IMR-90 (cell line): ENCODE measurements around the gene SLC18B1. TPM values are rescaled to one million over a fixed set of nuclear protein-coding genes. Genes with fewer than 3 reads are reported as not detected.

Experiments
- ATAC-seq: fragments of 200-7000 bp; cut with Tn5 transposase; 2 replicates; pipeline ENCODE4 v1.9.1; 2020; ENCODE audit warnings: low read depth, mild to moderate bottlenecking, moderate library complexity
- BruUV-seq: library from RNA; stranded (reverse); fragments of 400-500 nt; replicated peaks from 2 replicates; lab custom pipeline; 2021; lab: Mats Ljungman, UMichigan
- CTCF ChIA-PET: fragments of 300-600 bp; formaldehyde crosslinking; extraction: SDS; loops from one replicate; lab custom pipeline; 2021; ENCODE audit warnings: antibody characterized with exemption; lab: Yijun Ruan, JAX
- POLR2A ChIA-PET: fragments of 300-600 bp; sonication (Branson Sonifier 250); formaldehyde crosslinking; loops from one replicate; lab custom pipeline; 2022; ENCODE audit warnings: antibody characterized with exemption; ENCODE audit not compliant: unreplicated experiment; lab: Charles Lee
- DNase-seq: peaks from one replicate; pipeline ENCODE4 v3.0.0; 2013
- H2AFZ ChIP-seq: replicated peaks from 2 replicates; pipeline ENCODE3; 2013; ENCODE audit warnings: low read length, mild to moderate bottlenecking; ENCODE audit not compliant: poor library complexity
- H2AK5ac ChIP-seq: 2 replicates; pipeline ENCODE4 v1.6.1; 2013; ENCODE audit warnings: low read depth, low read length, inconsistent platforms
- H2AK9ac ChIP-seq: replicated peaks from 2 replicates; pipeline ENCODE3; 2013; ENCODE audit warnings: mild to moderate bottlenecking, low read depth, low read length, moderate library complexity; ENCODE audit not compliant: poor library complexity
- H2BK120ac ChIP-seq: 2 replicates; pipeline ENCODE4 v1.6.1; 2013; ENCODE audit warnings: low read depth, low read length, inconsistent platforms
- H2BK15ac ChIP-seq: 3 replicates; pipeline ENCODE4 v1.6.1; 2013; ENCODE audit warnings: low read depth, low read length, inconsistent platforms
- H2BK20ac ChIP-seq: 2 replicates; pipeline ENCODE4 v1.6.1; 2013; ENCODE audit warnings: low read depth, mild to moderate bottlenecking, inconsistent platforms, low read length, moderate library complexity
- H2BK5ac ChIP-seq: 2 replicates; pipeline ENCODE4 v1.6.1; 2013; ENCODE audit warnings: mild to moderate bottlenecking, low read depth, low read length, inconsistent platforms; ENCODE audit not compliant: poor library complexity, severe bottlenecking
- H3K14ac ChIP-seq: replicated peaks from 2 replicates; pipeline ENCODE4 v1.6.1; 2013; ENCODE audit warnings: low read depth, low read length, inconsistent platforms
- H3K18ac ChIP-seq: 2 replicates; pipeline ENCODE4 v1.6.1; 2013; ENCODE audit warnings: low read depth, low read length, control low read depth
- H3K23ac ChIP-seq: 2 replicates; pipeline ENCODE4 v1.6.1; 2013; ENCODE audit warnings: low read depth, low read length, inconsistent platforms
- H3K27ac ChIP-seq: 2 replicates; pipeline ENCODE4 v1.5.1; 2013; ENCODE audit warnings: mild to moderate bottlenecking, control low read depth, low read length; ENCODE audit not compliant: insufficient read depth
- H3K27me3 ChIP-seq: 2 replicates; pipeline ENCODE4 v1.6.1; 2013; ENCODE audit warnings: low read length; ENCODE audit not compliant: control insufficient read depth, insufficient read depth
- H3K36me3 ChIP-seq: 2 replicates; pipeline ENCODE4 v1.6.1; 2013; ENCODE audit warnings: low read length, mixed read lengths; ENCODE audit not compliant: control insufficient read depth, insufficient read depth
- H3K4ac ChIP-seq: 2 replicates; pipeline ENCODE4 v1.6.1; 2013; ENCODE audit warnings: low read depth, low read length, inconsistent platforms
- H3K4me1 ChIP-seq: 2 replicates; pipeline ENCODE4 v1.6.1; 2013; ENCODE audit warnings: low read length, mixed read lengths; ENCODE audit not compliant: control insufficient read depth, insufficient read depth
- H3K4me2 ChIP-seq: 2 replicates; pipeline ENCODE4 v1.6.1; 2013; ENCODE audit warnings: low read depth, mild to moderate bottlenecking, control low read depth, low read length, moderate library complexity
- H3K4me3 ChIP-seq: 2 replicates; pipeline ENCODE4 v1.5.1; 2013; ENCODE audit warnings: low read depth, mild to moderate bottlenecking, control low read depth, low read length, moderate library complexity; ENCODE audit not compliant: insufficient read depth
- H3K56ac ChIP-seq: 2 replicates; pipeline ENCODE4 v1.6.1; 2013; ENCODE audit warnings: low read length, inconsistent platforms; ENCODE audit not compliant: insufficient read depth; ENCODE audit errors: extremely low read depth
- H3K79me1 ChIP-seq, 2 experiments: 2 replicates each; pipeline ENCODE4 v1.6.1; 2013; ENCODE audit warnings: low read length in 2 of 2, inconsistent platforms in 1 of 2, low read depth in 1 of 2
- H3K9ac ChIP-seq: 2 replicates; pipeline ENCODE4 v1.6.1; 2013; ENCODE audit warnings: low read depth, low read length, control low read depth
- H3K9me1 ChIP-seq: 2 replicates; pipeline ENCODE4 v1.6.1; 2013; ENCODE audit warnings: low read length, inconsistent platforms; ENCODE audit not compliant: insufficient read depth
- H3K9me3 ChIP-seq: 2 replicates; pipeline ENCODE4 v1.6.1; 2013; ENCODE audit warnings: low read length; ENCODE audit not compliant: control insufficient read depth, insufficient read depth
- H4K20me1 ChIP-seq: 2 replicates; pipeline ENCODE4 v1.6.1; 2013; ENCODE audit warnings: low read length, inconsistent platforms; ENCODE audit not compliant: insufficient read depth
- H4K5ac ChIP-seq: 2 replicates; pipeline ENCODE4 v1.6.1; 2013; ENCODE audit warnings: mild to moderate bottlenecking, low read depth, low read length, control low read depth
- H4K8ac ChIP-seq, 2 experiments: 2 replicates each; pipeline ENCODE4 v1.6.1; 2013; ENCODE audit warnings: low read depth in 2 of 2, low read length in 2 of 2, control low read depth in 1 of 2, inconsistent platforms in 1 of 2
- H4K91ac ChIP-seq: 2 replicates; pipeline ENCODE4 v1.6.1; 2013; ENCODE audit warnings: low read depth, low read length, inconsistent platforms; ENCODE audit not compliant: insufficient read depth
- BHLHE40 ChIP-seq: fragments of 150-350 bp; IDR thresholded peaks from 2 replicates; pipeline ENCODE4 v1.6.1; 2016; ENCODE audit warnings: mild to moderate bottlenecking, low read depth, low read length
- CEBPB ChIP-seq: IDR thresholded peaks from 2 replicates; pipeline ENCODE4 v1.6.1; 2012; ENCODE audit warnings: low read depth, low read length, improper control_type of control experiment
- ELK1 ChIP-seq: fragments of 150-350 bp; IDR thresholded peaks from 2 replicates; pipeline ENCODE4 v1.6.1; 2016; ENCODE audit warnings: low read depth, mild to moderate bottlenecking, low read length, moderate library complexity, borderline replicate concordance
- MAFK ChIP-seq: IDR thresholded peaks from 2 replicates; pipeline ENCODE4 v1.6.1; 2012; ENCODE audit warnings: low read depth, low read length, improper control_type of control experiment
- POLR2A ChIP-seq: IDR thresholded peaks from 2 replicates; pipeline ENCODE4 v1.6.1; 2012; ENCODE audit warnings: mild to moderate bottlenecking, low read depth, low read length
- SMC3 ChIP-seq: fragments of 150-350 bp; IDR thresholded peaks from 2 replicates; pipeline ENCODE4 v1.6.1; 2016; ENCODE audit warnings: low read depth, mild to moderate bottlenecking, antibody characterized with exemption, low read length, moderate library complexity
- WGBS, 2 experiments: methylation state at CpG; one replicate each; pipeline versions ENCODE4 v1.1.5 to v1.1.7; 2013; ENCODE audit warnings: missing lambda C conversion rate in 2 of 2; ENCODE audit not compliant: insufficient read length in 1 of 2; ENCODE audit errors: extremely low coverage in 2 of 2; 5-methylcytosine and 5-hydroxymethylcytosine counted together
- dilution Hi-C: fragments of 300-500 bp; cut with HindIII; formaldehyde crosslinking; loops from one replicate; pipeline ENCODE4 v1.14.3; 2018; ENCODE audit warnings: low sequenced_read_pairs; ENCODE audit not compliant: unreplicated experiment
- in situ Hi-C: fragments of 300-500 bp; cut with MboI; formaldehyde crosslinking; loops from 3 replicates; pipeline ENCODE4 v1.14.3; 2019; ENCODE audit warnings: low sequenced_read_pairs, inconsistent platforms, mixed read lengths
- intact Hi-C: fragments of 100-400 bp; cut with micrococcal nuclease; formaldehyde crosslinking; loops from 2 replicates; pipeline ENCODE4 v1.10.0; 2022
- polyA plus RNA-seq, 3 experiments: library from polyadenylated mRNA; depleted of rRNA; stranded (reverse); fragments of >200 nt; gene quantifications; 2 replicates each; pipeline ENCODE4 v1.2.3, GENCODE V29; 2012; ENCODE audit warnings: low replicate concordance in 1 of 3
- total RNA-seq: library from RNA; depleted of rRNA; stranded (reverse); fragments of >200 nt; gene quantifications from 2 replicates; pipeline ENCODE4 v1.2.3, GENCODE V29; 2012
- TF ChIP-seq, protein P1 (sequence below): conservative IDR thresholded peaks from 2 replicates; pipeline ENCODE4 v1.5.1; 2012; ENCODE audit warnings: mild to moderate bottlenecking, low read depth, low read length, improper control_type of control experiment

The SLC18B1 gene
- total and polyA plus RNA-seq, 2 of the 4 experiments (the other 2 are of a cell fraction) = 2.4 to 2.5 TPM

- Histone ChIP-seq H3K9me3 (no peaks in the 10 kb centered on the region), H2BK15ac (no peak overlapping the region), H2AFZ (no peak overlapping the region), H4K8ac (no peak overlapping the region), H3K27me3 (peaks cover 2% of the 10 kb centered on the region; the same call in 1 of the 2 replicates), H3K9ac (no peak overlapping the region), H2BK120ac (no peak overlapping the region), H3K18ac (no peak overlapping the region), H3K14ac (no peak overlapping the region), H2BK5ac (no peak overlapping the region), H3K56ac (no peak overlapping the region), H2AK5ac (no peak overlapping the region), H2AK9ac (no peak overlapping the region), H3K27ac (no peak overlapping the region), H3K4me2 (no peak overlapping the region), H3K9me1 (no peaks in the 10 kb centered on the region), H2BK20ac (no peak overlapping the region), H3K4me1 (no peaks in the 10 kb centered on the region), H4K5ac (no peak overlapping the region), H4K20me1 (no peaks in the 10 kb centered on the region), H3K79me1 (no peaks in the 10 kb centered on the region), H3K4me3 (no peak overlapping the region), H3K23ac (no peak overlapping the region), H4K91ac (no peak overlapping the region), H3K4ac (no peak overlapping the region), H3K36me3 (no peaks in the 10 kb centered on the region)
- ATAC-seq = no peak
- intact Hi-C loops (no loop called here), in situ Hi-C loops (loop anchor here (25.0 kb wide), 1 partner anchor 89 kb away; the partner anchor contains the start of gene TAAR1), dilution Hi-C loops (no loop called here)
- POLR2A ChIA-PET = no interaction called here
- TF ChIP-seq SMC3 = no peak
- TF ChIP-seq POLR2A = no peak
- TF ChIP-seq MAFK = no peak
- TF ChIP-seq CEBPB = no peak
- TF ChIP-seq BHLHE40 = no peak
- no peak for TF ChIP-seq ELK1
- TF ChIP-seq, protein P1, sequence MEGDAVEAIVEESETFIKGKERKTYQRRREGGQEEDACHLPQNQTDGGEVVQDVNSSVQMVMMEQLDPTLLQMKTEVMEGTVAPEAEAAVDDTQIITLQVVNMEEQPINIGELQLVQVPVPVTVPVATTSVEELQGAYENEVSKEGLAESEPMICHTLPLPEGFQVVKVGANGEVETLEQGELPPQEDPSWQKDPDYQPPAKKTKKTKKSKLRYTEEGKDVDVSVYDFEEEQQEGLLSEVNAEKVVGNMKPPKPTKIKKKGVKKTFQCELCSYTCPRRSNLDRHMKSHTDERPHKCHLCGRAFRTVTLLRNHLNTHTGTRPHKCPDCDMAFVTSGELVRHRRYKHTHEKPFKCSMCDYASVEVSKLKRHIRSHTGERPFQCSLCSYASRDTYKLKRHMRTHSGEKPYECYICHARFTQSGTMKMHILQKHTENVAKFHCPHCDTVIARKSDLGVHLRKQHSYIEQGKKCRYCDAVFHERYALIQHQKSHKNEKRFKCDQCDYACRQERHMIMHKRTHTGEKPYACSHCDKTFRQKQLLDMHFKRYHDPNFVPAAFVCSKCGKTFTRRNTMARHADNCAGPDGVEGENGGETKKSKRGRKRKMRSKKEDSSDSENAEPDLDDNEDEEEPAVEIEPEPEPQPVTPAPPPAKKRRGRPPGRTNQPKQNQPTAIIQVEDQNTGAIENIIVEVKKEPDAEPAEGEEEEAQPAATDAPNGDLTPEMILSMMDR = no peak
- no peak for DNase-seq
- CTCF ChIA-PET = interaction anchor here (0.6 kb wide), 1 partner anchor 47 kb away, joined by 4 read pairs; the partner anchor contains the start of gene SLC18B1
- WGBS, 2 experiments = no CpG with 5 or more reads among the region's 4 CpGs
- no TSS peak for BruUV-seq
Measured at GRCh38 chr6:132751306-132751705, 47.1 kb downstream of the SLC18B1 start.
